ENCODE results near the gene LRTM2. TPM values are rescaled to one million over a fixed set of nuclear protein-coding genes. Genes with fewer than 3 reads are reported as not detected.
A peak's percentile ranks its signal among the peaks of the same experiment; 100 is the strongest.
"Not testable (repeated sequence)": the region's sequence is repeated elsewhere in the genome, so short reads cannot be mapped to it uniquely, and the experiment has no call there.

LRTM2 gene
- total RNA-seq, 1 experiment from 2014 or later, result not detected

GRCh38 chr12:1812650-1813302 is 7.6 kb upstream of the LRTM2 start:
- Histone ChIP-seq H3K4me2 (ENCODE audit: low read depth, low read length, poor library complexity, severe bottlenecking) (no peak overlapping the region), H3K4me3 (ENCODE audit: low read length) (no peak overlapping the region)

GRCh38 chr12:1814266-1814665 is 6.1 kb upstream of the LRTM2 start:
- Histone ChIP-seq H4K20me1 (ENCODE audit: insufficient read depth, low read depth, low read length) (no peaks in the 10 kb centered on the region), H3K4me2 (ENCODE audit: low read depth, low read length, poor library complexity, severe bottlenecking) (no peak overlapping the region), H3K9ac (ENCODE audit: low read length) (no peak overlapping the region), H2AFZ (ENCODE audit: low read length) (no peak overlapping the region), H3K4me1 (ENCODE audit: low read length) (peaks cover 8% of the 10 kb centered on the region), H3K9me2 (replicated peaks; ENCODE audit: insufficient read depth, low read length) (no peaks in the 10 kb centered on the region), H3K4me3 (ENCODE audit: low read length) (no peak overlapping the region), H3K9me3 (ENCODE audit: low read length) (no peaks in the 10 kb centered on the region), H3K79me2 (ENCODE audit: low read length) (no peaks in the 10 kb centered on the region), H3K27ac (ENCODE audit: low read length) (no peak overlapping the region), H3K36me3 (ENCODE audit: insufficient read depth, low read length) (no peaks in the 10 kb centered on the region), H3K27me3 (ENCODE audit: low read length) (no peaks in the 10 kb centered on the region)
- no peak for DNase-seq

More at GRCh38 chr12:1812650-1813302, 7.6 kb upstream of the LRTM2 start:
- Histone ChIP-seq H3K79me2 (ENCODE audit: low read length) (no peaks in the 10 kb centered on the region), H3K27me3 (ENCODE audit: low read length) (no peaks in the 10 kb centered on the region), H4K20me1 (ENCODE audit: insufficient read depth, low read depth, low read length) (no peaks in the 10 kb centered on the region), H3K9ac (ENCODE audit: low read length) (no peak overlapping the region), H3K27ac (ENCODE audit: low read length) (no peak overlapping the region), H2AFZ (ENCODE audit: low read length) (no peak overlapping the region), H3K36me3 (ENCODE audit: insufficient read depth, low read length) (no peaks in the 10 kb centered on the region), H3K4me1 (ENCODE audit: low read length) (peaks cover 8% of the 10 kb centered on the region), H3K9me2 (replicated peaks; ENCODE audit: insufficient read depth, low read length) (no peaks in the 10 kb centered on the region), H3K9me3 (ENCODE audit: low read length) (no peaks in the 10 kb centered on the region)
- DNase-seq, result peak; percentile 51

GRCh38 chr12:1815108-1815507 is 5.3 kb upstream of the LRTM2 start:
- DNase-seq, result no peak
- Histone ChIP-seq H3K4me3 (ENCODE audit: low read length) (no peak overlapping the region), H4K20me1 (ENCODE audit: insufficient read depth, low read depth, low read length) (no peaks in the 10 kb centered on the region), H3K36me3 (ENCODE audit: insufficient read depth, low read length) (no peaks in the 10 kb centered on the region), H3K9me3 (ENCODE audit: low read length) (no peaks in the 10 kb centered on the region), H3K4me1 (ENCODE audit: low read length) (peaks cover 8% of the 10 kb centered on the region), H3K27ac (ENCODE audit: low read length) (no peak overlapping the region), H3K9me2 (replicated peaks; ENCODE audit: insufficient read depth, low read length) (no peaks in the 10 kb centered on the region), H3K4me2 (ENCODE audit: low read depth, low read length, poor library complexity, severe bottlenecking) (no peak overlapping the region), H3K27me3 (ENCODE audit: low read length) (no peaks in the 10 kb centered on the region), H2AFZ (ENCODE audit: low read length) (no peak overlapping the region), H3K9ac (ENCODE audit: low read length) (no peak overlapping the region), H3K79me2 (ENCODE audit: low read length) (no peaks in the 10 kb centered on the region)

DNA sequence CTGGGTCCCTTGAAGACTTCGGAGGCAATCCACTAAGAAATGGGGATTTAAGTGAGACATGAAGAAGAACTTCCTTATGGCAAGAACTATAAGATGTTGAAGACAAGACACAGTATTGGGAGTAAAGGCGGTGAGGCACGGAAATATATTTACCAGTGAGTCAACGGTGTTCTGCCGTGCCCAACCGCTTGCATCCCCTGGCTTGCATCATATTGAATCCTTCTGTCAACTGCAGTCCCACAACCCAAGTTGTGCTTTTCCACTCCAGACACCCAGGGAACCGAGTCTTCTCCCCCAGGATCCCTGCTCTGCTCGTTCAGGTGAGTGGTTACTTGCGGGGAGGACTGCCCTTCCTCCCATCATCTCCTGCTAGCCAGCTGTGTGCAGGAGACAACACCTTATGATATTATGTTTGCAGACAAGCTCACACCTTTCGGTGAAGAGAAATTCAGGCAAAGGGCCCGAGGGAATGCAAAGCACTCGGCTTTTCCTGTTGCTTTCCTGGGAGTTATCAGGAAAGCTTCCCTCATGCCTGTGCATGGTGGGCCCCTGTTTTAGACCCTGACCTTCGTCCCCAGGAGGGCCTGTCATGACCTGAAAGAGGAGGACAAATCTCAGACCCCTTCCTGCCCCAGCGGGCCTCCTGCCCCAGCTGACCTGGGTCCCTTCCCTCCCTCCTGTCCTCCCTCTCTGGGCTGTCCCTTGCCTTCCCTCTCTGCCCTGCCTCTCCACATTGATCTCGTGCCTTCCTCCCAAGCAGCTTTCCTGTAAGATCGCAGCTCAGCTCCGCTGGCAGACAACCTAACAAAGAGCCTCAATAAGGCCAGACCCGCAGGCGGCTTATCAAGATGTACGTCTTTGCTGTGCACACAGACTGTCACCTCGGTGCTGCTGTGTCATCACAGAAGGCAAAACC is 4.3 kb upstream of the LRTM2 start:
- Histone ChIP-seq H3K9ac (ENCODE audit: low read length) (no peak overlapping the region), H2AFZ (ENCODE audit: low read length) (no peak overlapping the region), H3K4me1 (ENCODE audit: low read length) (peaks cover 8% of the 10 kb centered on the region), H4K20me1 (ENCODE audit: insufficient read depth, low read depth, low read length) (no peaks in the 10 kb centered on the region), H3K9me2 (replicated peaks; ENCODE audit: insufficient read depth, low read length) (no peaks in the 10 kb centered on the region), H3K27me3 (ENCODE audit: low read length) (no peaks in the 10 kb centered on the region), H3K36me3 (ENCODE audit: insufficient read depth, low read length) (no peaks in the 10 kb centered on the region), H3K9me3 (ENCODE audit: low read length) (no peaks in the 10 kb centered on the region), H3K79me2 (ENCODE audit: low read length) (no peaks in the 10 kb centered on the region), H3K4me3 (ENCODE audit: low read length) (no peak overlapping the region), H3K27ac (ENCODE audit: low read length) (no peak overlapping the region), H3K4me2 (ENCODE audit: low read depth, low read length, poor library complexity, severe bottlenecking) (no peak overlapping the region)
- no peak for DNase-seq

GRCh38 chr12:1816730-1817348 is 3.5 kb upstream of the LRTM2 start:
- Histone ChIP-seq H3K79me2 (ENCODE audit: low read length) (no peaks in the 10 kb centered on the region), H3K9me3 (ENCODE audit: low read length) (no peaks in the 10 kb centered on the region), H3K9ac (ENCODE audit: low read length) (no peak overlapping the region), H3K27me3 (ENCODE audit: low read length) (no peaks in the 10 kb centered on the region), H3K4me1 (ENCODE audit: low read length) (peaks cover 8% of the 10 kb centered on the region), H3K9me2 (replicated peaks; ENCODE audit: insufficient read depth, low read length) (no peaks in the 10 kb centered on the region), H3K4me2 (ENCODE audit: low read depth, low read length, poor library complexity, severe bottlenecking) (no peak overlapping the region), H3K36me3 (ENCODE audit: insufficient read depth, low read length) (no peaks in the 10 kb centered on the region), H3K4me3 (ENCODE audit: low read length) (no peak overlapping the region), H4K20me1 (ENCODE audit: insufficient read depth, low read depth, low read length) (no peaks in the 10 kb centered on the region), H3K27ac (ENCODE audit: low read length) (no peak overlapping the region), H2AFZ (ENCODE audit: low read length) (no peak overlapping the region)
- no peak for DNase-seq

DNA sequence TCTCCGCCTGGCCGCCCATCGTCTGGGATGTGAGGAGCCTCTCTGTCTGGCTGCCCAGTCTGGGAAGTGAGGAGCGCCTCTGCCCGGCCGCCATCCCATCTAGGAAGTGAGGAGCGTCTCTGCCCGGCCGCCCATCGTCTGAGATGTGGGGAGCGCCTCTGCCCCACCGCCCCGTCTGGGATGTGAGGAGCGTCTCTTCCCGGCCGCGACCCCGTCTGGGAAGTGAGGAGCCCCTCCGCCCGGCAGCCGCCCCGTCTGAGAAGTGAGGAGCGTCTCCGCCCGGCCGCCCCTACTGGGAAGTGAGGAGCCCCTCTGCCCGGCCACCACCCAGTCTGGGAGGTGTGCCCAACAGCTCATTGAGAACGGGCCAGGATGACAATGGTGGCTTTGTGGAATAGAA is 2.4 kb upstream of the LRTM2 start:
- not testable (repeated sequence) for H3K36me3 ChIP-seq (ENCODE audit: insufficient read depth, low read length); H3K4me3 ChIP-seq (ENCODE audit: low read length); H3K9ac ChIP-seq (ENCODE audit: low read length); H3K79me2 ChIP-seq (ENCODE audit: low read length); H2AFZ ChIP-seq (ENCODE audit: low read length); H3K9me3 ChIP-seq (ENCODE audit: low read length); H4K20me1 ChIP-seq (ENCODE audit: insufficient read depth, low read depth, low read length); H3K27ac ChIP-seq (ENCODE audit: low read length); H3K4me2 ChIP-seq (ENCODE audit: low read depth, low read length, poor library complexity, severe bottlenecking); H3K9me2 ChIP-seq (replicated peaks; ENCODE audit: insufficient read depth, low read length); DNase-seq; H3K4me1 ChIP-seq (ENCODE audit: low read length); H3K27me3 ChIP-seq (ENCODE audit: low read length)

- H3K27ac ChIP-seq (ENCODE audit: low read length), result no peak overlapping the region
Measured at GRCh38 chr12:1819050-1819449, 1.3 kb upstream of the LRTM2 start.

GRCh38 chr12:1819571-1819970 is 794 bp upstream of the LRTM2 start:
- no peak overlapping the region for H3K9ac ChIP-seq (ENCODE audit: low read length)
- H3K36me3 ChIP-seq (ENCODE audit: insufficient read depth, low read length), result no peaks in the 10 kb centered on the region
- no peaks in the 10 kb centered on the region for H3K9me2 ChIP-seq (replicated peaks; ENCODE audit: insufficient read depth, low read length)
- H3K27me3 ChIP-seq (ENCODE audit: low read length), result no peaks in the 10 kb centered on the region
- no peaks in the 10 kb centered on the region for H4K20me1 ChIP-seq (ENCODE audit: insufficient read depth, low read depth, low read length)
- no peak for DNase-seq
- no peaks in the 10 kb centered on the region for H3K79me2 ChIP-seq (ENCODE audit: low read length)
- H3K4me2 ChIP-seq (ENCODE audit: low read depth, low read length, poor library complexity, severe bottlenecking), result no peak overlapping the region
- H3K9me3 ChIP-seq (ENCODE audit: low read length), result no peaks in the 10 kb centered on the region
- no peak overlapping the region for H3K4me3 ChIP-seq (ENCODE audit: low read length)
- H2AFZ ChIP-seq (ENCODE audit: low read length), result no peak overlapping the region
- H3K4me1 ChIP-seq (ENCODE audit: low read length), result no peaks in the 10 kb centered on the region
- no peak overlapping the region for H3K27ac ChIP-seq (ENCODE audit: low read length)

More at GRCh38 chr12:1819050-1819449, 1.3 kb upstream of the LRTM2 start:
- Histone ChIP-seq H3K9me2 (replicated peaks; ENCODE audit: insufficient read depth, low read length) (no peaks in the 10 kb centered on the region), H3K79me2 (ENCODE audit: low read length) (no peaks in the 10 kb centered on the region), H3K9ac (ENCODE audit: low read length) (no peak overlapping the region), H2AFZ (ENCODE audit: low read length) (no peak overlapping the region), H4K20me1 (ENCODE audit: insufficient read depth, low read depth, low read length) (no peaks in the 10 kb centered on the region), H3K9me3 (ENCODE audit: low read length) (no peaks in the 10 kb centered on the region), H3K36me3 (ENCODE audit: insufficient read depth, low read length) (no peaks in the 10 kb centered on the region), H3K4me2 (ENCODE audit: low read depth, low read length, poor library complexity, severe bottlenecking) (no peak overlapping the region), H3K27me3 (ENCODE audit: low read length) (no peaks in the 10 kb centered on the region), H3K4me3 (ENCODE audit: low read length) (no peak overlapping the region), H3K4me1 (ENCODE audit: low read length) (no peaks in the 10 kb centered on the region)
- no peak for DNase-seq

All from Karpas-422 (cell line).